Panc1 (cell line): ENCODE results near the gene IL22. TPM values are rescaled to one million over a fixed set of nuclear protein-coding genes. Genes with fewer than 3 reads are reported as not detected.

Experiments
- ATAC-seq: fragments of 200-7000 bp; cut with Tn5 transposase; 2 replicates; pipeline ENCODE4 v1.9.1; 2020; ENCODE audit warnings: mild to moderate bottlenecking, moderate library complexity
- BruUV-seq: library from RNA; stranded (reverse); fragments of 400-500 nt; replicated peaks from 2 replicates; lab custom pipeline; 2021; lab: Mats Ljungman, UMichigan
- CTCF ChIA-PET: fragments of 300-600 bp; sonication (Branson Sonifier 250); formaldehyde crosslinking; loops from one replicate; lab custom pipeline; 2022; ENCODE audit warnings: antibody characterized with exemption; lab: Charles Lee
- POLR2A ChIA-PET: fragments of 300-600 bp; sonication (Branson Sonifier 250); formaldehyde crosslinking; loops from one replicate; lab custom pipeline; 2022; ENCODE audit warnings: antibody characterized with exemption; lab: Charles Lee
- DNase-seq: peaks from one replicate; pipeline ENCODE4 v3.0.0-alpha.2; 2010; ENCODE audit warnings: low read depth, low spot score
- H3K27ac ChIP-seq: 2 replicates; pipeline ENCODE4 v1.5.1; 2011; ENCODE audit warnings: mild to moderate bottlenecking, low read length, inconsistent platforms
- H3K27me3 ChIP-seq: fragments of 200-500 bp; sonication (Bioruptor generic); 2 replicates; pipeline ENCODE4 v1.6.0; 2014; ENCODE audit warnings: low read length, inconsistent platforms; ENCODE audit not compliant: control insufficient read depth, insufficient read depth
- H3K36me3 ChIP-seq: fragments of 200-500 bp; sonication (Bioruptor generic); 2 replicates; pipeline ENCODE4 v1.5.1; 2014; ENCODE audit warnings: inconsistent platforms, mild to moderate bottlenecking, low read length, moderate library complexity; ENCODE audit not compliant: control insufficient read depth, insufficient read depth
- H3K4me1 ChIP-seq: 2 replicates; pipeline ENCODE4 v1.5.1; 2011; ENCODE audit warnings: inconsistent platforms, mild to moderate bottlenecking, low read length, moderate library complexity; ENCODE audit not compliant: control insufficient read depth, insufficient read depth
- H3K4me3 ChIP-seq, 2 experiments: 2 replicates each; pipeline ENCODE4 v1.5.1; 2011 to 2012; ENCODE audit warnings: low read depth in 2 of 2, low read length in 2 of 2, mild to moderate bottlenecking in 2 of 2, inconsistent platforms in 1 of 2, moderate library complexity in 1 of 2
- H3K9me3 ChIP-seq: fragments of 200-500 bp; sonication (Bioruptor generic); 2 replicates; pipeline ENCODE4 v1.5.1; 2014; ENCODE audit warnings: low read depth, mild to moderate bottlenecking, inconsistent platforms, low read length, moderate library complexity; ENCODE audit not compliant: control insufficient read depth, insufficient read depth
- CTCF ChIP-seq: fragments of 450-650 bp; IDR thresholded peaks from 2 replicates; pipeline ENCODE4 v1.5.1; 2017; ENCODE audit warnings: mild to moderate bottlenecking
- POLR2AphosphoS5 ChIP-seq: IDR thresholded peaks from 2 replicates; pipeline ENCODE4 v1.6.1; 2012; ENCODE audit warnings: mild to moderate bottlenecking, low read depth, low read length, moderate library complexity
- REST ChIP-seq, 2 experiments: IDR thresholded peaks; 2 replicates each; pipeline ENCODE4 v1.6.1; 2011 to 2012; ENCODE audit warnings: low read depth in 2 of 2, control low read depth in 1 of 2, low read length in 1 of 2, mild to moderate bottlenecking in 1 of 2, moderate library complexity in 1 of 2; ENCODE audit not compliant: insufficient read depth in 1 of 2
- SIN3A ChIP-seq: IDR thresholded peaks from 2 replicates; pipeline ENCODE4 v1.6.1; 2012; ENCODE audit warnings: low read depth, mild to moderate bottlenecking, low read length, moderate library complexity, borderline replicate concordance; ENCODE audit not compliant: insufficient read depth
- TCF7L2 ChIP-seq: IDR thresholded peaks from 2 replicates; pipeline ENCODE4 v1.6.1; 2011; ENCODE audit warnings: mild to moderate bottlenecking, low read depth, low read length, inconsistent platforms
- in situ Hi-C: cut with HindIII; loops from 2 replicates; pipeline ENCODE4 v1.10.0; 2016; ENCODE audit warnings: low sequenced_read_pairs, low pct_unique_long_range_greater_than_20kb
- intact Hi-C: fragments of 100-400 bp; cut with micrococcal nuclease; formaldehyde crosslinking; loops from one replicate; pipeline ENCODE4 v1.10.0; 2022; ENCODE audit not compliant: unreplicated experiment
- total RNA-seq: library from RNA; stranded (reverse); gene quantifications from one replicate; pipeline ENCODE4 v1.2.1, GENCODE V29; 2021; ENCODE audit not compliant: unreplicated experiment

Gene IL22
- total RNA-seq, 1 experiment from 2014 or later, result not detected

- ChIA-PET POLR2A (no interaction called here), CTCF (no interaction called here)
- no peaks in the 10 kb centered on the region for H3K27me3 ChIP-seq
- BruUV-seq, result no TSS peak
- ATAC-seq, result no peak
- no peak for TF ChIP-seq POLR2AphosphoS5
- no peak for TF ChIP-seq SIN3A
- no peak for TF ChIP-seq TCF7L2
- no peak for TF ChIP-seq CTCF
- no peak for TF ChIP-seq REST (IDR thresholded peaks at IDR 0.05; ENCODE audit: insufficient read depth in 1 of 2, low read depth in 2 of 2, low read length in 1 of 2)
- H3K9me3 ChIP-seq, result no peaks in the 10 kb centered on the region
- no peak for DNase-seq
- no peak overlapping the region for H3K27ac ChIP-seq
- intact Hi-C loops (no loop called here), in situ Hi-C loops (no loop called here)
- H3K36me3 ChIP-seq, result no peaks in the 10 kb centered on the region
- H3K4me3 ChIP-seq, result no peak overlapping the region
- no peaks in the 10 kb centered on the region for H3K4me1 ChIP-seq
These were observed 19.3 kb upstream of the IL22 start for GRCh38 chr12:68272732-68273131.

- CTCF ChIA-PET, result no interaction called here
- Histone ChIP-seq H3K4me3 (no peak overlapping the region), H3K27me3 (no peaks in the 10 kb centered on the region), H3K4me1 (no peaks in the 10 kb centered on the region), H3K27ac (no peak overlapping the region), H3K9me3 (no peaks in the 10 kb centered on the region), H3K36me3 (no peaks in the 10 kb centered on the region)
- no TSS peak for BruUV-seq
- ATAC-seq (no peak), DNase-seq (no peak)
- in situ Hi-C loops (no loop called here), intact Hi-C loops (no loop called here)
- POLR2A ChIA-PET, result no interaction called here
- no peak for TF ChIP-seq REST (IDR thresholded peaks at IDR 0.05; ENCODE audit: insufficient read depth in 1 of 2, low read depth in 2 of 2, low read length in 1 of 2)
- TF ChIP-seq CTCF, result no peak
- no peak for TF ChIP-seq TCF7L2
- TF ChIP-seq SIN3A, result no peak
- no peak for TF ChIP-seq POLR2AphosphoS5
These were observed 17.9 kb upstream of the IL22 start for GRCh38 chr12:68271346-68271745.
